CD4-positive, CD25-positive, alpha-beta regulatory T cell (primary cell): ENCODE measurements around the gene SYK. TPM values are rescaled to one million over a fixed set of nuclear protein-coding genes. Genes with fewer than 3 reads are reported as not detected.
"Not testable (repeated sequence)": the region's sequence is repeated elsewhere in the genome, so short reads cannot be mapped to it uniquely, and the experiment has no call there.

Source experiments
- ATAC-seq, 2 donors: fragments of 150-1000 bp; cut with Tn5 transposase; one replicate each; pipeline ENCODE4 v1.10.0; 2021; ENCODE audit warnings: low read depth in 2 of 2, moderate number of reproducible peaks in 2 of 2, moderate library complexity in 1 of 2
- DNase-seq, 3 donors: peaks; one replicate each; pipeline versions ENCODE4 v3.0.0 to v3.0.0-alpha.2; 2012 to 2022; ENCODE audit warnings: mixed read lengths in 1 of 3
- H3K27ac ChIP-seq: one replicate; pipeline ENCODE4 v1.7.0; 2013; ENCODE audit warnings: mild to moderate bottlenecking, low read length; ENCODE audit not compliant: insufficient read depth, poor library complexity, severe bottlenecking
- H3K27me3 ChIP-seq: one replicate; pipeline ENCODE4 v1.7.0; 2013; ENCODE audit warnings: low read length; ENCODE audit not compliant: control insufficient read depth, insufficient read depth
- H3K36me3 ChIP-seq: one replicate; pipeline ENCODE4 v1.7.0; 2013; ENCODE audit warnings: mild to moderate bottlenecking, low read length, moderate library complexity; ENCODE audit not compliant: control insufficient read depth, insufficient read depth
- H3K4me1 ChIP-seq: 2 replicates; pipeline ENCODE4 v1.7.0; 2013; ENCODE audit warnings: mild to moderate bottlenecking, low read length; ENCODE audit not compliant: insufficient read depth, control insufficient read depth, poor library complexity, severe bottlenecking
- H3K4me3 ChIP-seq: one replicate; pipeline ENCODE4 v1.7.0; 2013; ENCODE audit warnings: low read depth, mild to moderate bottlenecking, low read length, moderate library complexity
- H3K9me3 ChIP-seq, 2 experiments: 1 replicate in 1 of 2; 2 replicates in 1 of 2; pipeline ENCODE4 v1.7.0; 2013; ENCODE audit warnings: low read length in 2 of 2, mild to moderate bottlenecking in 1 of 2, moderate library complexity in 1 of 2; ENCODE audit not compliant: control insufficient read depth in 2 of 2
- H3K27ac Mint-ChIP-seq, 3 donors: one replicate each; pipeline ENCODE4 v1.8.0; 2020 to 2022; ENCODE audit warnings: mild to moderate bottlenecking in 3 of 3, mixed read lengths in 3 of 3, moderate library complexity in 2 of 3
- H3K27me3 Mint-ChIP-seq: one replicate; pipeline ENCODE4 v1.8.0; 2022; ENCODE audit warnings: mild to moderate bottlenecking, mixed read lengths
- H3K36me3 Mint-ChIP-seq: one replicate; pipeline ENCODE4 v1.8.0; 2020; ENCODE audit warnings: mixed read lengths
- H3K4me1 Mint-ChIP-seq, 4 donors: one replicate each; pipeline ENCODE4 v1.8.0; 2020 to 2022; ENCODE audit warnings: mixed read lengths in 4 of 4, mild to moderate bottlenecking in 1 of 4
- H3K4me3 Mint-ChIP-seq, 4 donors: one replicate each; pipeline ENCODE4 v1.8.0; 2020 to 2022; ENCODE audit warnings: mild to moderate bottlenecking in 4 of 4, mixed read lengths in 4 of 4, moderate library complexity in 3 of 4
- H3K9me3 Mint-ChIP-seq, 7 donors: one replicate each; pipeline ENCODE4 v1.8.0; 2020 to 2022; ENCODE audit warnings: mixed read lengths in 7 of 7, mild to moderate bottlenecking in 3 of 7, moderate library complexity in 2 of 7
- polyA plus RNA-seq, 4 donors: library from polyadenylated mRNA; unstranded; fragments of 300-500 nt; fragmentation: Illumina TruSeq; gene quantifications; one replicate each; pipeline ENCODE4 v1.2.3, GENCODE V29; 2021
- total RNA-seq: library from RNA; stranded (reverse); gene quantifications from one replicate; pipeline ENCODE4 v1.2.3, GENCODE V29; 2022

The SYK gene
- total and polyA plus RNA-seq, 5 donors from 2014 or later: 0.13 to 0.81 (median 0.48) TPM; not detected in 1

DNA sequence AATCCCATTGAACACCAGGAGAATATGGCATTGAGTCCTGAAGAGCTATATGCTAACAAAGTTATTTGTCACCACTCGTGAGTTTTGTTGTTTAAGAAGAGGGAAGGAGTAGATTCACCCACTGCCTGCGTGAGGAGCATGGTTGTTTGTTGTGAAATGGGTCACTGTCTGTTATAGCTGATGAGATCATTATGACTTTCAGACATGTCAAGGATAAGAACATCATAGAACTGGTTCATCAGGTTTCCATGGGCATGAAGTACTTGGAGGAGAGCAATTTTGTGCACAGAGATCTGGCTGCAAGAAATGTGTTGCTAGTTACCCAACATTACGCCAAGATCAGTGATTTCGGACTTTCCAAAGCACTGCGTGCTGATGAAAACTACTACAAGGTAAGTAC lies 76.9 kb downstream of the SYK start:
- H3K27me3 ChIP-seq: peaks cover 2% of the 10 kb centered on the region
- H3K9me3 ChIP-seq: no peaks in the 10 kb centered on the region
- H3K36me3 ChIP-seq: no peaks in the 10 kb centered on the region
- no peak overlapping the region for H3K27ac Mint-ChIP-seq
- DNase-seq: no peak
- no peak overlapping the region for H3K27ac ChIP-seq
- H3K4me1 ChIP-seq: no peaks in the 10 kb centered on the region
- no peaks in the 10 kb centered on the region for H3K36me3 Mint-ChIP-seq
- H3K4me3 Mint-ChIP-seq: no peak overlapping the region
- no peak overlapping the region for H3K4me3 ChIP-seq
- ATAC-seq: no peak
- H3K27me3 Mint-ChIP-seq: peaks cover 18% of the 10 kb centered on the region
- H3K4me1 Mint-ChIP-seq: no peaks in the 10 kb centered on the region
- no peaks in the 10 kb centered on the region for H3K9me3 Mint-ChIP-seq

DNA sequence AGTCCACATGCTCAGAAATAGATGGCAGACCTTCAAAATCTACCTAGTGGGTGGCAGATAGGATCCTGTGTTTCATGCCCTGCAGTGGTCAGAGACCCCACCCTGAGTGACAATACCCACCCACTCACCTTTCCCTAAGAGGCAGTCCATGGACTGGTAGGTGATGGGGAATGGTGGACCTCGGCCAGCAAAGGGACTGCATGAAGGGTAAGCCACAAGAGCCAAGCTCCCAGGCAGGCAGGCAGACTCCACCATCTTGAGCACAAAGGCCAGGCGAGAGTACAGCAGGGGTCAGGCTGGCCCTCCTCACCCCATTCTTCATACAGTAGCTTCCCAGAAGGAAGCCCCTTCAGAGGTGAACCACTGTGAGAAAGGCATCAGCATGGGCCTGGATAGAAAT lies 78.4 kb downstream of the SYK start:
- DNase-seq (no peak), ATAC-seq (no peak)
- H3K4me1 ChIP-seq: no peaks in the 10 kb centered on the region
- Mint-ChIP-seq H3K27ac (no peak overlapping the region), H3K27me3 (peaks cover 18% of the 10 kb centered on the region), H3K9me3 (peaks cover 0 to 2% (median 0%) of the 10 kb centered on the region in 7 donors), H3K4me3 (no peak overlapping the region), H3K36me3 (no peaks in the 10 kb centered on the region), H3K4me1 (no peaks in the 10 kb centered on the region)
- no peaks in the 10 kb centered on the region for H3K36me3 ChIP-seq
- H3K4me3 ChIP-seq: no peak overlapping the region
- H3K27me3 ChIP-seq: peaks cover 2% of the 10 kb centered on the region
- no peaks in the 10 kb centered on the region for H3K9me3 ChIP-seq
- H3K27ac ChIP-seq: no peak overlapping the region

DNA sequence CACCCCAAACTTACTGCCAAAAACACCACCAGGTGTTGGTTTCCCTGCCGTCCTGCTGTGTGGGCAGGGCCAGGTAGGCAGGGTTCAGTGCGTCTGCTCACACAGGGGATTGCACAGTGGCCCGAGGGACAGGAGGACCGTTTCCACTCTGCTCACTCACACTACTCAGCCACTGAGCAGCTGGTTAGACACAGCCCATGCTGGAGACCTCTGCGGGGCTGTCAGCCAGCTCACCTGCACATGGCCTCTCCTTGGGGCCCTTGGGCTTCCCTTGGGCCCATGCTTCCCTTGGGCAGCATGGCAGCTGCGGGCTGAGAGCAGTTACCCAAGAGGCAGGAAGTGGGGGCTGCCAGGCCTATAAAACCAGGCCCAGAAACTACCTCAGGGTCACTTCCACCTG lies 79.0 kb downstream of the SYK start:
- Histone ChIP-seq H3K27me3 (peaks cover 2% of the 10 kb centered on the region), H3K36me3 (no peaks in the 10 kb centered on the region), H3K4me3 (no peak overlapping the region), H3K9me3 (peaks cover 0 to 3% of the 10 kb centered on the region in 2 experiments), H3K27ac (no peak overlapping the region), H3K4me1 (no peaks in the 10 kb centered on the region)
- Mint-ChIP-seq H3K4me1 (no peaks in the 10 kb centered on the region), H3K27me3 (peaks cover 18% of the 10 kb centered on the region), H3K36me3 (no peaks in the 10 kb centered on the region), H3K4me3 (no peak overlapping the region), H3K9me3 (peaks cover 0 to 7% (median 1%) of the 10 kb centered on the region in 7 donors), H3K27ac (no peak overlapping the region)
- no peak for DNase-seq
- ATAC-seq: no peak

DNA sequence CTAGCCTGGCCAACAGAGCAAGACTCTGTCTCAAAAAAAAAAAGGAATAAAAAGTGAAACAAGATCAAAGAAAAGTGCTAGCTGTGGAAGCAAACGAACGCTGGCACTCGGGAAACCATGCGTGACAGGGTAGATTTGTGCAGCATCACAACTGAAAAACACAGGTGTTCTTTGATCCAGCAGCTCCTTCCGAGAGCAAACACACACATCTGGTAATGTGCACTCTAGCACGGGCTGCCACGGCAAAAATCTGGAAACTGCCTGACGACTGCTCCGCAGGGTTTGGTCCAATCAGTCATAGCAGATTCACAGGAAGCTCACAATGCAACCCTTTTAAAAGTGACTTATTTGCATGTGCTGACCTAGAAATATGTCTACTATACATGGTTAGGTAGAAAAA lies 80.0 kb downstream of the SYK start:
- Histone ChIP-seq H3K36me3 (no peaks in the 10 kb centered on the region), H3K4me3 (no peak overlapping the region), H3K9me3 (peaks cover 0 to 4% of the 10 kb centered on the region in 2 experiments), H3K27me3 (peaks cover 2% of the 10 kb centered on the region), H3K27ac (no peak overlapping the region), H3K4me1 (no peaks in the 10 kb centered on the region)
- ATAC-seq (no peak), DNase-seq (no peak)
- peaks cover 11% of the 10 kb centered on the region for H3K27me3 Mint-ChIP-seq
- H3K36me3 Mint-ChIP-seq: no peaks in the 10 kb centered on the region
- H3K27ac Mint-ChIP-seq: no peak overlapping the region
- no peaks in the 10 kb centered on the region for H3K4me1 Mint-ChIP-seq
- H3K4me3 Mint-ChIP-seq: no peak overlapping the region
- H3K9me3 Mint-ChIP-seq: peaks cover 0 to 11% (median 1%) of the 10 kb centered on the region in 7 donors

DNA sequence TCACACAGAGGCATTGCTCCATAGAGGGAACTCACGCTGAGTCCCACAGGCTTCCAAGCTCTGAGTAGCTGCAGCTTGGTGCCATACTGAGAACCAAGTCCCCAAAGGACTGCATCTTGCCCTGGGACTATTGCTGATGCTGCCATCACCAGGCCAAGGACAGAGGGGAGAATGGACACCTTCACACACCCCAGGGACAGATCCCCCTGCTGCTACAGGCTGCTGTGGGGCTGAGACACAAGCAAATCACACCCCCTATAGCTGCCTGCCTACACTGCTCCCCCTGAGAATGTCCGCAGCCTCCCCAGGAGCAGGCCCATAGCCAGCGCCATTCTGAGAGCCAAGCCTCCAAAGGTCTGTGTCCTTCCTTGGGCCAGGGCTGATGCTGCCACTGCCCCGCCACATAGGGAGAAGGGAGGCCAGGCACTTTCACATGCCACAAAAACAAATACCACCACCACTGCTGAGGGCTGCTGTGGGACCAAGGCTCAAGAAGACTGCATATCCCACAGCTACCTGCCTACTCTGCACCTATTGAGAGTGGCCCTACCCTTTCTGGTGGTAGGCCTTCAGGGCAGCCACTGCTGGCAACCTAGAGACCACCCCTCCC lies 81.5 kb downstream of the SYK start:
- Histone ChIP-seq H3K36me3 (no peaks in the 10 kb centered on the region), H3K27ac (no peak overlapping the region), H3K4me1 (no peaks in the 10 kb centered on the region), H3K4me3 (no peak overlapping the region), H3K9me3 (peaks cover 0 to 4% of the 10 kb centered on the region in 2 experiments), H3K27me3 (peaks cover 2% of the 10 kb centered on the region)
- Mint-ChIP-seq H3K27ac (no peak overlapping the region), H3K4me1 (no peaks in the 10 kb centered on the region), H3K9me3 (peaks cover 0 to 11% (median 1%) of the 10 kb centered on the region in 7 donors), H3K27me3 (peaks cover 4% of the 10 kb centered on the region), H3K4me3 (no peak overlapping the region), H3K36me3 (no peaks in the 10 kb centered on the region)
- ATAC-seq: no peak
- DNase-seq: no peak

DNA sequence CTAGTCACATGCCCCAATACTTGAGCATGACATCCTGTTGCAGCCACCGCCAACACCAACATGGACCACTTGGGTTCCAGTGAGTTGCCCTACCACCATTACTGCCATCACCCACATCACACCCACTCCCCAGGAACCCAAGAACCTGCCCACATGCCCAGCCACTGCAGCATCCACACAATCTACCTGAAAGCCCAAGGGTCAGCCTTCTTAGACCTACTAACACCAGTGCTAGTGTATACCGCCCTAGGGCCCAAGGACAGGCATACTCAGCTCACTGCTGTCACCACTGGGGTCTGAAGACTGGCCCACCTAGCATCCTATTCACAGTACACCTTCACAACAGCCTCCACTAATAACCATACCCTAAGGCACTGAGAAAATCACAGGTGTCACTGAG lies 82.0 kb downstream of the SYK start:
- Mint-ChIP-seq H3K27ac (no peak overlapping the region), H3K4me1 (no peaks in the 10 kb centered on the region), H3K27me3 (no peaks in the 10 kb centered on the region), H3K9me3 (peaks cover 0 to 11% (median 1%) of the 10 kb centered on the region in 7 donors), H3K36me3 (no peaks in the 10 kb centered on the region), H3K4me3 (no peak overlapping the region)
- H3K27ac ChIP-seq: no peak overlapping the region
- DNase-seq (no peak), ATAC-seq (no peak)
- H3K4me1 ChIP-seq: no peaks in the 10 kb centered on the region
- no peaks in the 10 kb centered on the region for H3K27me3 ChIP-seq
- peaks cover 0 to 4% of the 10 kb centered on the region in 2 experiments for H3K9me3 ChIP-seq
- H3K36me3 ChIP-seq: no peaks in the 10 kb centered on the region
- no peak overlapping the region for H3K4me3 ChIP-seq

DNA sequence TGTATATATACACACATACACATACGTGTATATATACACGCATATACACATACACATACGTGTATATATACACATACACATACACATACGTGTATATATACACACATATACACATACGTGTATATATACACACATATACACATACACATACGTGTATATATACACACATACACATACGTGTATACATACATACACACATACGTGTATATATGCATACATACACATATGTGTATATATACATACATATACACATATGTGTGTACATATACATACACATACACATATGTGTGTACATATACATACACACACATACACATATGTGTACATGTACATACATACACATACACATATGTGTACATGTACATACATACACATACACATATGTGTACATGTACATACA lies 82.6 kb downstream of the SYK start:
- H3K4me1 Mint-ChIP-seq: no peaks in the 10 kb centered on the region
- H3K27me3 Mint-ChIP-seq: no peaks in the 10 kb centered on the region
- H3K4me3 Mint-ChIP-seq: no peak overlapping the region
- no peak overlapping the region for H3K4me3 ChIP-seq
- H3K9me3 Mint-ChIP-seq: peaks cover 0 to 11% (median 1%) of the 10 kb centered on the region in 7 donors
- H3K36me3 Mint-ChIP-seq: no peaks in the 10 kb centered on the region
- H3K27me3 ChIP-seq: no peaks in the 10 kb centered on the region
- H3K9me3 ChIP-seq: peaks cover 0 to 4% of the 10 kb centered on the region in 2 experiments
- DNase-seq (no peak), ATAC-seq (no peak)
- no peak overlapping the region for H3K27ac Mint-ChIP-seq
- H3K27ac ChIP-seq: no peak overlapping the region
- H3K4me1 ChIP-seq: no peaks in the 10 kb centered on the region
- H3K36me3 ChIP-seq: no peaks in the 10 kb centered on the region

DNA sequence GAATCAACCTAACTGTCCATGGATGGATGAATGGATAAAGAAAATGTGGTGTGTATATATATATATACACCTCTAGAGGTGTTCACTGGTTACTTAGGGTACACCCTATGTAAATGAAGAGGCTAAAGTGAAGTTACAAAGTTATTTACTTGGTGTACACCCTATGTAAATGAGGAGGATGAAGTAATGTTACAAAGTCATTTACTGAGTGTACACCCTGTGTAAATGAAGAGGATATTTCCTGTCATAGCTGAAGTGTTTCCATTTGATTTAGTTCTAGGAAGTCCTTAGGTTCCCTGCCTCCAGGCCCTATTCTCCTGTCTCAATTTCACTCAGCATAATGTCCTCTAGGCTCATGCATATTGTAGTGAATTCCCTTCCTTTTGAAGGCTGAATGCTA lies 85.2 kb downstream of the SYK start:
- H3K9me3 Mint-ChIP-seq: peaks cover 0 to 11% (median 1%) of the 10 kb centered on the region in 7 donors
- H3K36me3 ChIP-seq, H3K4me1 Mint-ChIP-seq, H3K27ac ChIP-seq, H3K27me3 Mint-ChIP-seq, H3K4me1 ChIP-seq, H3K4me3 ChIP-seq, H3K9me3 ChIP-seq, ATAC-seq, H3K27ac Mint-ChIP-seq, DNase-seq, H3K36me3 Mint-ChIP-seq, H3K4me3 Mint-ChIP-seq, H3K27me3 ChIP-seq: not testable (repeated sequence)
